HG02884 (cell line): ENCODE measurements around the gene ICAM4.
"Not testable (repeated sequence)": the region's sequence is repeated elsewhere in the genome, so short reads cannot be mapped to it uniquely, and the experiment has no call there.

Experiments used
- ATAC-seq: cut with Tn5 transposase; IDR thresholded peaks from one replicate; pipeline ENCODE4 v1.9.1; 2021; ENCODE audit warnings: mild to moderate bottlenecking, moderate library complexity; ENCODE audit not compliant: unreplicated experiment

ICAM4 gene

DNA sequence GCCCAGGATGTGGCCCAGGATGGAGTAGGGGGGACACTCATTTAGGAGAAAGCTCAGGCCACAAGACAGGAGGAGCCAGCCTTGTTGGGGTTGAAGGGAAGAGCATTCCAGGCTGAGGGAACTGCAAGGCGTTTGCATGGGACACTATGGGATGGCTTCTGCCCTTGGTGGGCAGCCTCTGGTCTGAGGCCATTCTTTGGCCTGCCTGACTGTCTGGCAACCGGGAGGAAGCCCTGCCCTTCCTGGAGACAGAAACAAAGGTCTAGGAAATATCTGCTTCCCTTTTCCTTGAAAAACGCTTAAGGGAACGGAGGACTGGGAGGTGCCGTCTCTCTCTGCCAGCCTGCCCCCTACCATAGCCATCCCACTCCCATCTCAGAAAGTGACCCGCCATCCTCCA lies 18.7 kb upstream of the ICAM4 start:
- no peak for ATAC-seq

DNA sequence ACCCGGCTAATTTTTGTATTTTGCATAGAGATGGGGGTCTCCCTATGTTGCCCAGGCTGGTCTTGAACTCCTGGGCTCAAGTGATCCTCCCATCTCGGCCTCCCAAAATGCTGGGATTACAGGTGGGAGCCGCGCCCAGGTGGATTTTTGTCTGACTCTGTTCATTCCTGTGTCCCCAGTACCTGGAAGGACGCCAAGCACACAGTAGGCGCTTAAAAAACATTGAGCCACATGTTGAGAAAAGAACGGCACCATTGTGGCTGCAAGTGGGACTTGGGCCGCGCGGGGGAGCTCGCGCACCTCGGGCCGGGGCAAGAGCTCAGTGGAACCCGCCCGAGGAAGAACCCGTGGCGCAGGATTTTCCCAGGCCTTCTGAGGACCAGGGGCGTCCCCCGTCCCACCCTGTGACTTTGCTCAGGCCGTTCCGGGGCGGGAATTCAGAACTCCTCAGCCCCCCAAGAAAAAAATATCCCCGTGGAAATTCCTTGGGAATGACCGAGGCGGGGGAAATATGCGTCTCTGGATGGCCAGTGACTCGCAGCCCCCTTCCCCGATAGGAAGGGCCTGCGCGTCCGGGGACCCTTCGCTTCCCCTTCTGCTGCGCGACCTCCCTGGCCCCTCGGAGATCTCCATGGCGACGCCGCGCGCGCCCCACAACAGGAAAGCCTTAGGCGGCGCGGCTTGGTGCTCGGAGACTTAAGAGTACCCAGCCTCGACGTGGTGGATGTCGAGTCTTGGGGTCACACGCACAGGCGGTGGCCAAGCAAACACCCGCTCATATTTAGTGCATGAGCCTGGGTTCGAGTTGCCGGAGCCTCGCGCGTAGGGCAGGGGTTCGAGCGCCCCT lies 17.2 kb upstream of the ICAM4 start:
- ATAC-seq: no peak

DNA sequence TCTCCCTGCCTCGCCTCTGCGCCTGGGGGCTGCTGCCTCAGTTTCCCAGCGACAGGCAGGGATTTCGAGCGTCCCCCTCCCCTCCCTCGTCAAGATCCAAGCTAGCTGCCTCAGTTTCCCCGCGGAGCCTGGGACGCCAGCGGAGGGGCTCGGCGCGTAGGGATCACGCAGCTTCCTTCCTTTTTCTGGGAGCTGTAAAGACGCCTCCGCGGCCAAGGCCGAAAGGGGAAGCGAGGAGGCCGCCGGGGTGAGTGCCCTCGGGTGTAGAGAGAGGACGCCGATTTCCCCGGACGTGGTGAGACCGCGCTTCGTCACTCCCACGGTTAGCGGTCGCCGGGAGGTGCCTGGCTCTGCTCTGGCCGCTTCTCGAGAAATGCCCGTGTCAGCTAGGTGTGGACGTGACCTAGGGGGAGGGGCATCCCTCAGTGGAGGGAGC lies 16.6 kb upstream of the ICAM4 start:
- no peak for ATAC-seq

DNA sequence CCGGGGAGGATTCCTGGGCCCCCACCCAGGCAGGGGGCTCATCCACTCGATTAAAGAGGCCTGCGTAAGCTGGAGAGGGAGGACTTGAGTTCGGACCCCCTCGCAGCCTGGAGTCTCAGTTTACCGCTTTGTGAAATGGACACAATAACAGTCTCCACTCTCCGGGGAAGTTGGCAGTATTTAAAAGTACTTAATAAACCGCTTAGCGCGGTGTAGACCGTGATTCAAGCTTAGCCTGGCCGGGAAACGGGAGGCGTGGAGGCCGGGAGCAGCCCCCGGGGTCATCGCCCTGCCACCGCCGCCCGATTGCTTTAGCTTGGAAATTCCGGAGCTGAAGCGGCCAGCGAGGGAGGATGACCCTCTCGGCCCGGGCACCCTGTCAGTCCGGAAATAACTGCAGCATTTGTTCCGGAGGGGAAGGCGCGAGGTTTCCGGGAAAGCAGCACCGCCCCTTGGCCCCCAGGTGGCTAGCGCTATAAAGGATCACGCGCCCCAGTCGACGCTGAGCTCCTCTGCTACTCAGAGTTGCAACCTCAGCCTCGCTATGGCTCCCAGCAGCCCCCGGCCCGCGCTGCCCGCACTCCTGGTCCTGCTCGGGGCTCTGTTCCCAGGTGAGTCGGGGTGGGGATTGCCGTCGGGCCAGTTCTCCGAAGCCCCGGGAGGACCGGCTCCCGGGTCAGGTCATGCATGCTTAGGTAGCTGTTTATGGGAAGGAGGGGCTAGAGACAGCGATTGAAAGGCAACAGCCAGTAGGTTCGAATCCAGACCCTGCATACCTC lies 15.9 kb upstream of the ICAM4 start, which contains the start of gene ICAM1:
TSS of gene ICAM1 (plus strand) at position 505 of the 779 bp plus-strand sequence. CDS start at position 545, 40 bp downstream.
- ATAC-seq: no peak

DNA sequence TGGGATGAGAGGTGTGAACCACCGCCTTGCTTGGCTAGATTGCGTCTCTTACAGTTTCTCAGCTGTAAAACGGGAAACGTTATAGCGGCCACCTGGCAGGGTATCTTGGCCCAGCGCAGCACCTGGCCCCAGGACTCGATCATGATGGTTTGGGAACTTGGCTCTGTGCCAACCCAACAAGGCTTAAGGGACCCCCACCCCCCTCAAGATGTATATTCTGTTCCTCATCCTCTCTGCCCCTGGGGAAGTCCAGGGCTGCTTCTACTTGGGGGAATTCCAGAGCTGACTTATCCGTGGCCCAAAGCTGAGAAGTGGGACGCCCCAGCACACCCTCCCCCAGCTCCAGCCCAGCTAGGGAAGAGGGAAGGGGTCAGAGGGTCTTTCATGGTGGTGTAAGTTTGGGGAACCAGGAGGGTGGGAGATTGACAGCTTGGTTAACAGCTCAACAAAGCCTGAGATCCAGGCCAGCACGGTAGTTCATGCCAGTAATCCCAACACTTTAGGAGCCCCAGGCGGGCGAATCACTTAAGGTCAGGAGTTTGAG lies 15.1 kb upstream of the ICAM4 start:
- no peak for ATAC-seq

DNA sequence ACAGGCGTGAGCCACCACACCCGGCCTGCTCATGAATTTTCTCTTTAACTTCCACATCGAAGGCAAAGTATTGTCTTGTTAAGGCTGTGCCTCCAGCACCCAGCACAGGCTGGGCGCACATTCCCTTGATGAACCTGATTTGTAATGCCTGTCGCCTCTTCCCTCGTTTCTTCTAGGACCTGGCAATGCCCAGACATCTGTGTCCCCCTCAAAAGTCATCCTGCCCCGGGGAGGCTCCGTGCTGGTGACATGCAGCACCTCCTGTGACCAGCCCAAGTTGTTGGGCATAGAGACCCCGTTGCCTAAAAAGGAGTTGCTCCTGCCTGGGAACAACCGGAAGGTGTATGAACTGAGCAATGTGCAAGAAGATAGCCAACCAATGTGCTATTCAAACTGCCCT lies 12.2 kb upstream of the ICAM4 start:
- ATAC-seq: no peak

DNA sequence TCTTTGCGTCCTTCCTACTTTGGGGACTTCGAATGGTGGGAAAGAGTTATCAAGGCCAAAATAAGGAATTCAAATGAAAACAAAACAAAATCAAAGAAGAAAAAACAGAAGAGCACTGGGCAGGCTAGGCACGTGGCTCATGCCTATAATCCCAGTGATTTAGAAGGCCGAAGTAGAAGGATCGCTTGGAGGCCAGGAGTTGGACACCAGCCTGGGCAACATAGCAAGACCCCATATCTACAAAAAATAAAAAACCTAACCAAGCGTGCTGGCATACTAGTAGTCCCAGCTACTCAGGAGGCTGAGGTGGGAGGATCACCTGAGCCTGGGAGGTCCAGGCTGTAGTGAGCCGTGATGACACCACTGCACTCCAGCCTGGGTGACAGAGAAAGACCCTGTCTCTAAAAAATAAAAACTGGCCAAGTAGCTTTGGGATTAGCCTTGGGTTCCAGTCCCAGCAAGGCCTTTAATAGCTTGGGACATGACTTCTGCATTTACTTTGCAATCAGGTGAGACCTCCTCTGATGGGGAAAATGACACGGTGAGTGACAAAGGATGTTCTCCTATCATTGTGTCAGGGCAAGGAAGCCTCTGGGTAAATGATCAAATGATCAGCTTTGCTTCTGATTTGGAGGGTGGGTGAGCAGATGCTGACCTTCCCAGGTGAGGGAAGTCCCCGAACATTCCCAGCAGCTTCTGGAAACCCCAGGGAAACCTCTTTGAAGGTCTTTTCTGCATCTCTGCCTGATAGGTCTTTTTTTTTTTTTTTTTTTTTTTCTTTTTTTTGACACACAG lies 8.8 kb upstream of the ICAM4 start:
- no peak for ATAC-seq

DNA sequence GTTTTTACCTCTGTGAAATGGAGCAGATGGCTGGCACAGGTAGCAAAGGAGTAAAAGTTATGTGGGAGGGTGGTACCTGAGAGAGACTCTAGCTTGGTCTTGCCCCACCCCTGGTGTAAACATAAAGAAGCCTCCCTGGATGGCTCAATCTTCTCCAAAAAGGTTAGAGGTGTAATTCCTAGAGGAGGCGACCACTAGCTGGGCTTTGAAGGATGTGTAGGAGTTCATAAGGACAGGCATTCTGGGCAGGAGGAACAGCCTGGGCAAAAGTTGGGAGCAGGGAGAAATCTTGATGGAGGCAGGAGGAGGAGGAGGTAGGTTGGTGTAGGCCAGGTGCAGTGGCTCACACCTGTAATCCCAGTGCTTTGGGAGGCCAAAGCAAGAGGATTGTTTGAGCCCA lies 7.8 kb upstream of the ICAM4 start:
- ATAC-seq: no peak

DNA sequence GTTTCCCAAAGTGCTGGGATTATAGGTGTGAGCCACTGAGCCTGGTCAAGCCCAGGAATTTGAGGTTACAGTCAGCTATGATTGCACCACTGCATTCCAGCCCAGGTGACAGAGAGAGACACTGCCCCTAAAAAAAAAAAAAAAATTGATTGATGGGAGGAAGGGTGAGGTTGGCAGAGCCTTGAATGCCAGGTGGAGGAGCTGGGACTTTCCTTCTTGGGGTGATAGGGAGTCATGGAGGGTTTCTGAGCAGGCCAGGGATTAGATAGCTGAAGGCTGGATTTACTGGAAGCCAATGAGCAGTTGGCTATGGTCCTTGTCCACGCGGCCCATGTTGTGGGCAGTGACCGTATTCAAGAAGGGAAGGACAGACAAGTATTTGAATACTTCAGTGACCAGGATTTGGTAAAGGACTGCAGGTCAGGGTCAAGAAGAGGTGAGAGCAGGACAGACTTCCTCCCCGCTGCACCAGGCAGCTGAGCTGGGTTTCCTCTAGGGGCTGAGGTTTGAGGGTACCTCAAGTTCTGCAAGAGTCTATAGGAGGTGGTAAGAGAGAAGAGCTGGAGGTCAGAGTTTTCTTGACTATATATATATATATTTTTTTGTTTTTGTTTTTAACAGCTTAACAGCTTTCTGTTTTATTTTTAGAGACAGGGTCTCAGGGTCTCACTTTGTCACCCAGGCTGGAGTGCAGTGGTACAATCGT lies 6.9 kb upstream of the ICAM4 start:
- ATAC-seq: no peak

DNA sequence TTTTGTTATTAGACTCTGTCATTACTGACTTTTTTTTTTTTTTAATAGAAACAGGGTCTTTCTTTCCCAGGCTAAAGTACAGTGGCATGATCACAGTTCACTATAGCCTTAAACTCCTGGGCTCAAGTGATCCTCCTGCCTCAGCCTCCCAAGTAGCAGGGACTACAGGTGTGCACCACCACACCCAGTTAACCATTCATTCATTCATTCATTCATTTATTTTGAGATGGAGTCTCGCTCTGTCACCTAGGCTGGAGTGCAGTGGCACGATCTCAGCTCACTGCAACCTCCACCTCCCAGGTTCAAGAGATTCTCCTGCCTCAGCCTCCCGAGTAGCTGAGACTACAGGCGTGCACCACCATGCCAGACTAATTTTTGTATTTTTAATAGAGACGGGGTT lies 4.7 kb upstream of the ICAM4 start:
- ATAC-seq: not testable (repeated sequence)

DNA sequence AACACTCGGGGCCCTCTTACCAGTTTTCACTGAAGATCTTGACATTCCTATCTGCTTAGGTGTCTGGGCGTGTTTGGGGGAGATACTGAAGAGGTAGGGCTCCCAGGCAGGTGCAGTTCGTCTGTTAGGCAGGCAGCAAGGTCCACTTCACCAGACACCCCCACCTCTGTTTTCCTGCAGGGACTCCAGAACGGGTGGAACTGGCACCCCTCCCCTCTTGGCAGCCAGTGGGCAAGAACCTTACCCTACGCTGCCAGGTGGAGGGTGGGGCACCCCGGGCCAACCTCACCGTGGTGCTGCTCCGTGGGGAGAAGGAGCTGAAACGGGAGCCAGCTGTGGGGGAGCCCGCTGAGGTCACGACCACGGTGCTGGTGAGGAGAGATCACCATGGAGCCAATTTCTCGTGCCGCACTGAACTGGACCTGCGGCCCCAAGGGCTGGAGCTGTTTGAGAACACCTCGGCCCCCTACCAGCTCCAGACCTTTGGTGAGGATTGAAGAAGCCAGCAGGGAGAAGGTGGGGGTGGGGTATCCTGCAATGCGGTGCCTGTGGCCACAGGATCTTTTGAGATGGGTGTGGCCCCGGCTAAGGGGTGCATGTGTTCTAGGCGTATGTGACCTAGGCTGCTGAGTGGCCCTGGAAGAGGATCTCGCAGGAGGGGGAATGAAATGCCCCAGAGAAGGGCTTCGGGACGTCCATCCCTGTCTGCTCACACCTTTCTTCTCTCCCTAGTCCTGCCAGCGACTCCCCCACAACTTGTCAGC lies 3.3 kb upstream of the ICAM4 start:
- no peak for ATAC-seq

DNA sequence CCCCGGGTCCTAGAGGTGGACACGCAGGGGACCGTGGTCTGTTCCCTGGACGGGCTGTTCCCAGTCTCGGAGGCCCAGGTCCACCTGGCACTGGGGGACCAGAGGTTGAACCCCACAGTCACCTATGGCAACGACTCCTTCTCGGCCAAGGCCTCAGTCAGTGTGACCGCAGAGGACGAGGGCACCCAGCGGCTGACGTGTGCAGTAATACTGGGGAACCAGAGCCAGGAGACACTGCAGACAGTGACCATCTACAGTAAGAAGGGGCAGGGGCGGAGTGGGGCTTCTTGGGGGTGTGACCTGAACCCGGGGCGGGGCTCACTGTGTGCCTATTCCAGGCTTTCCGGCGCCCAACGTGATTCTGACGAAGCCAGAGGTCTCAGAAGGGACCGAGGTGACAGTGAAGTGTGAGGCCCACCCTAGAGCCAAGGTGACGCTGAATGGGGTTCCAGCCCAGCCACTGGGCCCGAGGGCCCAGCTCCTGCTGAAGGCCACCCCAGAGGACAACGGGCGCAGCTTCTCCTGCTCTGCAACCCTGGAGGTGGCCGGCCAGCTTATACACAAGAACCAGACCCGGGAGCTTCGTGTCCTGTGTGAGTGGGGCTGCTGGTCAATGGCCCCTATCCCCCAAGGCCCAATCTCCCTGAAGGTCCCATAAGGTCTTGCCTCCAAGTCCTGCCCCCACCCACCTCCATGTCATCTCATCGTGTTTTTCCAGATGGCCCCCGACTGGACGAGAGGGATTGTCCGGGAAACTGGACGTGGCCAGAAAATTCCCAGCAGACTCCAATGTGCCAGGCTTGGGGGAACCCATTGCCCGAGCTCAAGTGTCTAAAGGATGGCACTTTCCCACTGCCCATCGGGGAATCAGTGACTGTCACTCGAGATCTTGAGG lies 2.4 kb upstream of the ICAM4 start:
- no peak for ATAC-seq

DNA sequence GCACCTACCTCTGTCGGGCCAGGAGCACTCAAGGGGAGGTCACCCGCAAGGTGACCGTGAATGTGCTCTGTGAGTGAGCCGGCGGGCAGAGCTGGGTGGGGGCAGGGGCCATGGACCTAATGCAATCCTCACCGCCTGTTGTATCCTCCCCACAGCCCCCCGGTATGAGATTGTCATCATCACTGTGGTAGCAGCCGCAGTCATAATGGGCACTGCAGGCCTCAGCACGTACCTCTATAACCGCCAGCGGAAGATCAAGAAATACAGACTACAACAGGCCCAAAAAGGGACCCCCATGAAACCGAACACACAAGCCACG lies 1.8 kb upstream of the ICAM4 start:
- no peak for ATAC-seq

DNA sequence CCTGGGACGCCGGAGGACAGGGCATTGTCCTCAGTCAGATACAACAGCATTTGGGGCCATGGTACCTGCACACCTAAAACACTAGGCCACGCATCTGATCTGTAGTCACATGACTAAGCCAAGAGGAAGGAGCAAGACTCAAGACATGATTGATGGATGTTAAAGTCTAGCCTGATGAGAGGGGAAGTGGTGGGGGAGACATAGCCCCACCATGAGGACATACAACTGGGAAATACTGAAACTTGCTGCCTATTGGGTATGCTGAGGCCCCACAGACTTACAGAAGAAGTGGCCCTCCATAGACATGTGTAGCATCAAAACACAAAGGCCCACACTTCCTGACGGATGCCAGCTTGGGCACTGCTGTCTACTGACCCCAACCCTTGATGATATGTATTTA lies 1.4 kb upstream of the ICAM4 start:
- ATAC-seq: no peak

DNA sequence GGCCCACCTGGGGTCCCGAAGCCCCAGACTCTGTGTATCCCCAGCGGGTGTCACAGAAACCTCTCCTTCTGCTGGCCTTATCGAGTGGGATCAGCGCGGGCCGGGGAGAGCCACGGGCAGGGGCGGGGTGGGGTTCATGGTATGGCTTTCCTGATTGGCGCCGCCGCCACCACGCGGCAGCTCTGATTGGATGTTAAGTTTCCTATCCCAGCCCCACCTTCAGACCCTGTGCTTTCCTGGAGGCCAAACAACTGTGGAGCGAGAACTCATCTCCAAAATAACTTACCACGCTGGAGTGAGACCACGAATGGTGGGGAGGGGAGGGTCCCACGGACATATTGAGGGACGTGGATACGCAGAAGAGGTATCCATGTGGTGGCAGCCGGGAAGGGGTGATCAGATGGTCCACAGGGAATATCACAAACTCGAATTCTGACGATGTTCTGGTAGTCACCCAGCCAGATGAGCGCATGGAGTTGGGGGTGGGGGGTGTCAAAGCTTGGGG lies 2.0 kb downstream of the ICAM4 start:
- no peak for ATAC-seq

DNA sequence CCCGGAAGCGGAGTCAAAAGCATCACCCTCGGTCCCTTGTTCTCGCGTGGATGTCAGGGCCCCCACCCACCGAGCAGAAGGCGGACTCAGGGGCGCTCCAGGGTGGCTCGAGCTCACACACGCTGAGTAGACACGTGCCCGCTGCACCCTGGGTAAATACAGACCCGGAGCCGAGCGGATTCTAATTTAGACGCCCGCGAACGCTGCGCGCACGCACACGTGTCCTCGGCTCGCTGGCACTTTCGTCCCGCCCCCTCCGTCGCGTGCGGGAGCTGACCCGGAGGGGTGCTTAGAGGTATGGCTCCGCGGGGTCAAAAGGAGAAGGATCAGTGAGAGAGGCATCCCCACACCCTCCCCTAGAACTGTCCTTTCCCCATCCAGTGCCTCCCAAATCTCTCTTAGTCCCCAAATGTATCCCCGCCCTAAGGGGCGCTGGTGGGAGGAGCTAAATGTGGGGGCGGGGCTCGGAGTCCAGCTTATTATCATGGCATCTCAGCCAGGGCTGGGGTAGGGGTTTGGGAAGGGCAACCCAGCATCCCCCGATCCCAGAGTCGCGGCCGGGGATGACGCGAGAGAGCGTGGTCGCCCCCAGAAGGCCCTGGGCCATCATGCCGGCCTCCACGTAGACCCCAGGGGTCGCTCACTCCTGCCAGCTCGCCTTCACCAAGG lies 2.5 kb downstream of the ICAM4 start:
- ATAC-seq: no peak

DNA sequence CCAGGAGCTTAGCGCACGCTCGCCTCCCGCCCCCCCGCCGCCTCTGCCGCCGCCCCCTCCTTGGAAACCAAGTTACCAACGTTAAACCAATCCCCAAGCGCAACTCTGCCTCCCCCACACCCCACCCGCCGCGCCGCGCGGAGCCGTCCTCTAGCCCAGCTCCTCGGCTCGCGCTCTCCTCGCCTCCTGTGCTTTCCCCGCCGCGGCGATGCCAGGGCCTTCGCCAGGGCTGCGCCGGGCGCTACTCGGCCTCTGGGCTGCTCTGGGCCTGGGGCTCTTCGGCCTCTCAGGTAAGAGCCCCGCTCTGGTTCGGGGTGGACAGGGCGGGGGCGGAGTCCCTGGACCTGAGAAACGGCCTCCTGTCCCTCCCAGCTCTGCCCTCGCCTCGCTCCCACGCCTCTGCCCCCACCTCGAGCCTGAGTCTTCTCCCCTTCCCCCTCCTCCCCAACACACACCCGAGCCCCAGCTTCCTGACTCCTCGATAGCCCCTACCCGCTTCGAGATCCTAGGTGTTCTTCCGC lies 3.1 kb downstream of the ICAM4 start, which contains the start of gene ICAM5:
TSS of gene ICAM5 (plus strand) at position 117 of the 521 bp plus-strand sequence. CDS start at position 209, 92 bp downstream.
- ATAC-seq: no peak
